Esophagus squamous epithelium (tissue), 4 donors: ENCODE results near the gene AKIRIN2.

Experiments used
- POLR2A ChIP-seq, 4 donors: fragments of 450-650 bp; IDR thresholded peaks; one replicate each; pipeline ENCODE4 v1.6.1; 2017; ENCODE audit warnings: antibody characterized with exemption in 4 of 4, mild to moderate bottlenecking in 4 of 4, moderate library complexity in 3 of 4
- TF ChIP-seq, protein P1 (sequence below), 6 experiments: fragments of 450-650 bp in 4 of 6; fragments of 200-600 bp in 2 of 6; sonication (generic) in 2 of 6; IDR thresholded peaks; one replicate each; pipeline ENCODE4 v1.5.1; 2016 to 2019; ENCODE audit warnings: antibody characterized with exemption in 6 of 6, mild to moderate bottlenecking in 4 of 6, moderate library complexity in 4 of 6

DNA sequence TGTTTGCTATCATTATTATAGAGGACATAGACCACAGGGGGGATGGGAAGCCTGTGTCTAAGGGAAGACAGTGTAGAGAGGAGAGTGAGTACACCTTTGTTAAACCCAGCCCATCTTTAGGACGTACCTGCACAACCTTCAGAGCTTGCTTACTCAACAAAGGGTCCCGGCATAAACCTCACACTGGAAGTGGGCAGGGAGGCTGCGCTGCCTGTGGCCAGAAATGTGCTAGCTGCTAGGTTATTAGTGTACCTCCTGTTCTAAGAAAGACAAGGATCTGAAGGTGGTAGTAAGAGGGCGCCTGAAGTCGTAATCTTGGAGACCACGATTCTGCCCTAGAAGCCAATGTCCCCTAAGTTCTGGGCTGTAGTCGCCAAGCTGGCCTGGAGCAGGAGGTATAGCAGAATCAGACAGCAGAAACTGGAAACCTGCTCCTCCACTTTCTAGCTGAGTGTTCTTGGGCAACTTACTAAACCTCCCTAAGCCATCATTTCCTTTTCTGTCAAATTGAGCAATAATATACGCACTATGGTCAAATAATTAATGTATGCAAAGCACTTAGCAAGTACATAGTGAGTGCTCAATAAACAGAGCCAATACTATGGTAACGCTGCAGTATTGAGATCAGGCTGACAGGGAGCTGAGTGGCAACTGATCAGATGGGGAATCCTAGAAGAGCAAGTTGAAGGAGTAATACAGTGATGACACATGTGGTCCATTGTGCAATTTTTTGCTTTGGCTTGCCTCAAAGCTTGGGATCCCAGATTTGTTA lies 16.8 kb upstream of the AKIRIN2 start:
- no peak for TF ChIP-seq POLR2A (IDR thresholded peaks at IDR 0.05)
- TF ChIP-seq, protein P1, sequence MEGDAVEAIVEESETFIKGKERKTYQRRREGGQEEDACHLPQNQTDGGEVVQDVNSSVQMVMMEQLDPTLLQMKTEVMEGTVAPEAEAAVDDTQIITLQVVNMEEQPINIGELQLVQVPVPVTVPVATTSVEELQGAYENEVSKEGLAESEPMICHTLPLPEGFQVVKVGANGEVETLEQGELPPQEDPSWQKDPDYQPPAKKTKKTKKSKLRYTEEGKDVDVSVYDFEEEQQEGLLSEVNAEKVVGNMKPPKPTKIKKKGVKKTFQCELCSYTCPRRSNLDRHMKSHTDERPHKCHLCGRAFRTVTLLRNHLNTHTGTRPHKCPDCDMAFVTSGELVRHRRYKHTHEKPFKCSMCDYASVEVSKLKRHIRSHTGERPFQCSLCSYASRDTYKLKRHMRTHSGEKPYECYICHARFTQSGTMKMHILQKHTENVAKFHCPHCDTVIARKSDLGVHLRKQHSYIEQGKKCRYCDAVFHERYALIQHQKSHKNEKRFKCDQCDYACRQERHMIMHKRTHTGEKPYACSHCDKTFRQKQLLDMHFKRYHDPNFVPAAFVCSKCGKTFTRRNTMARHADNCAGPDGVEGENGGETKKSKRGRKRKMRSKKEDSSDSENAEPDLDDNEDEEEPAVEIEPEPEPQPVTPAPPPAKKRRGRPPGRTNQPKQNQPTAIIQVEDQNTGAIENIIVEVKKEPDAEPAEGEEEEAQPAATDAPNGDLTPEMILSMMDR (IDR thresholded peaks at IDR 0.05) = no peak
